Left lung (tissue), 10 donors: Measurements from ENCODE around the gene ERP27. TPM values are rescaled to one million over a fixed set of nuclear protein-coding genes. Genes with fewer than 3 reads are reported as not detected.

Experiments
- ATAC-seq: fragments of 200-7000 bp; cut with Tn5 transposase; one replicate; pipeline ENCODE4 v1.9.1; 2020; ENCODE audit warnings: moderate library complexity
- DNase-seq, 4 donors: peaks; one replicate each; pipeline ENCODE4 v3.0.0-alpha.2; 2013 to 2020
- H3K27ac ChIP-seq, 2 donors: fragments of 200-600 bp; sonication (generic) in 1 of 2; one replicate each; pipeline versions ENCODE4 v1.5.0 to v1.8.0; 2020 to 2021
- H3K27me3 ChIP-seq, 2 donors: fragments of 200-600 bp; sonication (generic) in 1 of 2; one replicate each; pipeline versions ENCODE4 v1.5.0 to v1.8.0; 2020 to 2021
- H3K36me3 ChIP-seq, 2 donors: fragments of 200-600 bp; sonication (generic) in 1 of 2; one replicate each; pipeline versions ENCODE4 v1.5.0 to v1.8.0; 2020 to 2021
- H3K4me1 ChIP-seq, 2 donors: fragments of 200-600 bp; one replicate each; pipeline ENCODE4 v1.8.0; 2021
- H3K4me3 ChIP-seq, 2 donors: fragments of 200-600 bp; sonication (generic) in 1 of 2; one replicate each; pipeline versions ENCODE4 v1.5.0 to v1.8.0; 2020 to 2021; ENCODE audit warnings: mild to moderate bottlenecking in 1 of 2
- H3K9me3 ChIP-seq, 2 donors: fragments of 200-600 bp; sonication (generic) in 1 of 2; one replicate each; pipeline versions ENCODE4 v1.5.0 to v1.8.0; 2020 to 2021
- CTCF ChIP-seq, 2 donors: fragments of 200-600 bp; sonication (generic) in 1 of 2; IDR thresholded peaks; one replicate each; pipeline versions ENCODE4 v1.5.0 to v1.8.0; 2021; ENCODE audit warnings: antibody characterized with exemption in 2 of 2
- intact Hi-C, 2 donors: fragments of 100-400 bp; cut with DNase I; formaldehyde crosslinking; loops; one replicate each; pipeline versions ENCODE4 v1.11.2 to v1.14.2; 2022
- polyA plus RNA-seq, 6 donors: library from polyadenylated mRNA; unstranded; fragments of 120-200 nt; gene quantifications; one replicate each; pipeline ENCODE4 v1.2.1, GENCODE V29; 2013; ENCODE audit not compliant: insufficient read length in 6 of 6
- total RNA-seq, 2 donors: library from RNA; stranded (reverse); fragmentation: NEBNext Ultra II Directional; extraction: Animal tissue kit (Norgen Biotek cat#: 25700); gene quantifications; one replicate each; pipeline ENCODE4 v1.2.1, GENCODE V29; 2021
- donor health status: DM: no; HTN: yes; CAD: no.
- donor health status: DM: no; HTN: no; CAD: no.

ERP27 gene
- total and polyA plus RNA-seq, 8 donors, result 3.0 to 16.2 (median 8.4) TPM

DNA sequence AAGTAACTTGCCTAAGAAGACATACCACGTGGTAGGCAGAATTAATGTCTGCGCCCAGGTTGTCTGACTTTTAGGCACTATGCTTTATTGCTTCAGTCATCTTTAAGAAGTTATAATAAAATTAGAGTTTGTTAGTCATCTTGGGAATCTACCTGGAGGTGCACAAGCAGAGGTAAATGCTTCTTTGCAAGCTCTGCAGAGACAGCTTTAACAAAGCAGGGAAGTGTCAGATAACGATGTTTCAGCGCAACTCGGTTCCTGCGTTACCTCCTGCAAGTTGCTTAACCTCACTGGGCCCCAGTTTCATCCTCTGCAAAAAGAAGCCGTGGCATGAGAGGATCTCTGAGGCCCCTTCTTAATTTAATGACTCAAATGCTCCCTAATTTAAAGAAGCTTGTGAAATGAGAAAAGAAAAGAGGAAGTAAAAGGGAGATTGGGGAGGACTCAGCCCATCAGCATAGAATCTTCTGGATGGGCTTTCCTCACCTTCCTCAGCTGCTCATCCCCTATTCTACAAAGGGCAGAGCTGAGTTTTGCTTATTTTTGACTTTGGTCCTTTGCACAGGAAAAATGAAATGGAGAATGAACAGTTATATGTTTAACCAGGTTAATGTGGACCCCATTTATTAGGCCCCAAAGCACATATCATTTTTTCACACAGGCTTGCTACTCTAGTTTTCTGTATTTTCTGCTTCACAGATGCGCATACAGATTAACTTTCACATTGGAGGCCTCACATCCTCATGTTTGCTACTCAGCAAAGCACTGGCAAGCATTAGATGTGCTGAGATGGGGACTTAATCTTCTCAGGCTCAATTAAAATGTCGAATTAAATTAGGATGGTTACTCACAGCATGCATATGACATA, 17.9 kb upstream of the ERP27 start:
- Histone ChIP-seq H3K36me3 (no peaks in the 10 kb centered on the region), H3K4me1 (peaks cover 30 to 98% of the 10 kb centered on the region in 2 donors), H3K27me3 (no peaks in the 10 kb centered on the region), H3K27ac (peak overlapping the region; percentile 86 to 98), H3K9me3 (no peaks in the 10 kb centered on the region), H3K4me3 (peak overlapping the region in 1 of 2 donors; percentile 3)
- TF ChIP-seq CTCF (IDR thresholded peaks at IDR 0.05), result no peak
- intact Hi-C loops, result no loop called here
- no peak for DNase-seq
- ATAC-seq, result no peak

- intact Hi-C loops, result no loop called here
- Histone ChIP-seq H3K4me3 (no peak overlapping the region), H3K27ac (peak overlapping the region in 1 of 2 donors; percentile 98), H3K27me3 (no peaks in the 10 kb centered on the region), H3K9me3 (no peaks in the 10 kb centered on the region), H3K36me3 (peaks cover 0 to 12% of the 10 kb centered on the region in 2 donors), H3K4me1 (peaks cover 38 to 100% of the 10 kb centered on the region in 2 donors)
- ATAC-seq (no peak), DNase-seq (no peak)
- TF ChIP-seq CTCF (IDR thresholded peaks at IDR 0.05), result no peak
These were observed 15.9 kb upstream of the ERP27 start for GRCh38 chr12:14954269-14954668.

- Histone ChIP-seq H3K36me3 (peaks cover 0 to 15% of the 10 kb centered on the region in 2 donors), H3K9me3 (no peaks in the 10 kb centered on the region), H3K27ac (peak overlapping the region; percentile 68 to 98), H3K4me1 (peaks cover 42 to 100% of the 10 kb centered on the region in 2 donors), H3K4me3 (no peak overlapping the region), H3K27me3 (no peaks in the 10 kb centered on the region)
- intact Hi-C loops, result no loop called here
- ATAC-seq (no peak), DNase-seq (no peak)
- TF ChIP-seq CTCF (IDR thresholded peaks at IDR 0.05), result no peak
These were observed 15.4 kb upstream of the ERP27 start for GRCh38 chr12:14953752-14954151.

DNA sequence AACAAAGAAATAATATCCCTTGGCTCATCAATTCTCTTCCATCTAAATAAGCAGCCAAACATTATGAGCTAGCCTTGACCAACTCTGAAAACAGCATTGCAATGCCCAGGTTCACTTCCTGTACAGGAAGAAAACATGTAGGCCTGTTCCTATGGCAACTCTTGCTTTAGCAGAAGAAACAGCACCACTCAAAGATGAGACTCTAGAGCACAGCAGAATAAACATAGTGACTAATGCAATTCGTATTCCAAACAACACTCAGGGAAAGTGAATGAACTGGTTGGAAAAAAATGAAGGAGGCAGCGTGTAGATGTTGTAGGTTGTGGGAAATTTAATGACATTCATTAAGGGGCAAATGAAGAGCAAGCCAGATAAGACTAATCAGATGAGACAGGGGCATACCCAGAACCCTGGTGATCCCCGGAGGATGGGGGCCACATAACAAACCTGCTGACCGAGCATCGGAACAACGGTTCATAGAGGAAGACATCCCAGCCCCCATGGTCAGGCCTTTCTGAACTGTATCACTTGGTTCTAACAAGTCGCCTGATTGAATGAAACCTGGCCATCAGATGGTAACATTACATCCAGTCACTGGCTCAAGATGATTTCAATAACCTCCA, 14.1 kb upstream of the ERP27 start:
- ATAC-seq (peak; percentile 90), DNase-seq (peak in 1 of 4 donors; percentile 48)
- Histone ChIP-seq H3K9me3 (no peaks in the 10 kb centered on the region), H3K4me3 (no peak overlapping the region), H3K4me1 (peaks cover 42 to 100% of the 10 kb centered on the region in 2 donors), H3K36me3 (peaks cover 0 to 27% of the 10 kb centered on the region in 2 donors), H3K27me3 (no peaks in the 10 kb centered on the region), H3K27ac (peak overlapping the region; percentile 82 to 98)
- intact Hi-C loops, result no loop called here
- TF ChIP-seq CTCF (IDR thresholded peaks at IDR 0.05), result no peak

DNA sequence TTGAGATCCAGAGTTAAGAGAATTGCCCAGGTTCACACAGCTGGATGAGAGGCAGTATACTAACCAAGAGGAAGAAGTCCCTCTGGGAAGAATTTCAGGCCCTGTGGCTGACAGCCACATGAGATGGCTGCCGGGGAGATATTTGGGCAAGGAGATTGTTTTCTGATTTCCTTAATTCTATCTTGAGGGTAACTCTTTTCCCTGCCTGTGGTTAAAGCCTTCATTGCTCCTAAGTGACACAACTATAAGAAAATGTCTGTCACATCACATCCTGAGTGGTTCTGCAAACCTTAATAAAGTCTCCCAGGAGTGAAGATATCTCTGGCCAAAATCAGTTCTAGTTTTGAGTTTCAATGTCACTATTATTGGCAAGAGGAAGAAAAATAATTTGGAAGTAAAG, 13.5 kb upstream of the ERP27 start:
- peak overlapping the region; percentile 82 to 98 for H3K27ac ChIP-seq
- intact Hi-C loops, result no loop called here

More for the DNA sequence above, 13.5 kb upstream of the ERP27 start:
- Histone ChIP-seq H3K36me3 (peaks cover 0 to 33% of the 10 kb centered on the region in 2 donors), H3K4me3 (no peak overlapping the region), H3K9me3 (no peaks in the 10 kb centered on the region), H3K27me3 (no peaks in the 10 kb centered on the region), H3K4me1 (peaks cover 42 to 100% of the 10 kb centered on the region in 2 donors)
- ATAC-seq (no peak), DNase-seq (no peak)
- no peak for TF ChIP-seq CTCF (IDR thresholded peaks at IDR 0.05)
